ENCODE data around the gene FCRL3. TPM values are rescaled to one million over a fixed set of nuclear protein-coding genes. Genes with fewer than 3 reads are reported as not detected.

Gene FCRL3
- total and polyA plus RNA-seq, 10 of the 15 experiments (the other 5 are each of a cell fraction or from before 2014, with no cell fraction given), result 0.04 to 2.3 (median 0.07) TPM; not detected in 5

DNA sequence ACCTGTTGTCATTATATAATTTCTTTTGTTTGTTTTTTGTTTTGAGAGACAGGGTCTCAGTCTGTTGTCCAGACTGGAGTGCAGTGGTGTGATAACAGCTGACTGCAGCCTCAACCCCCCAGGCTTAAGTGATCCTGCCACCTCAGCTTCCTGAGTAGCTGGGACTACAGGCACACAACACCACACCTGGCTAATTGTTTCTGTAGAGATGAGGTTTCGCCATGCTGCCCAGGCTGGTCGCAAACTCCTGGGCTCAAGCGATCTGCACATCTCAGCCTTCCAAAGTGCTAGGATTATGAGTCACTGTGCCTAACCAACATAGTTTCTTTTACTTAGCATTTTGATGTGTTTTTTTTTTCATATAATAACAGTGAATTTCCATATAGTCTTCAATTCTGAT is 52.3 kb downstream of the FCRL3 start:
- SMC1A ChIA-PET (ENCODE audit: uncharacterized antibody, unreplicated experiment), result interaction anchor here (0.5 to 0.6 kb wide), 2 partner anchors 85 to 189 kb away, joined by 3 read pairs; no protein-coding TSS in a partner anchor

DNA sequence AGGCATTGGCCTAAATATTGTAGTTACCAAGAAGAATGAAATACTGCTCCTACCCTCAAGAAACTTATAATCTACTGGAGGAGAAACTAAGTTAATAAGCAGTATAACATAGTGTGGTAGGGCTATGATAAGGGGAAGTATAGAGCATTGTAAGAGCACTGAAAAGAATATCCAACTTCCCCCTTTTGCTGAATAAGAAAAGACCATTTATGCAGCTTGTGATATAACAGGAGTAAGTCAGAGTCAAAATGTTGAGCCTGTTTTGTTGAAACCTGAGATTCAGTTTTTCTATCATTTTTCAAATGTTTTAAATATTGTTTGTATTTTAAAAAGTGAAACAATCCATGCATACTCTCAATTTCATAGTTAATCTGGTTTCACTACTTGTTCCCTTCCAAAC is 54.4 kb downstream of the FCRL3 start:
- Histone ChIP-seq H2AFZ (ENCODE audit: control insufficient read depth, low read depth, low read length) (no peak overlapping the region), H3K4me2 (ENCODE audit: control insufficient read depth, insufficient read depth) (no peak overlapping the region), H3K36me3 (ENCODE audit: control insufficient read depth in 2 of 2, insufficient read depth in 2 of 2, low read length in 1 of 2) (no peaks in the 10 kb centered on the region), H3K9ac (ENCODE audit: control insufficient read depth, insufficient read depth, low read length) (no peak overlapping the region), H3K27ac (ENCODE audit: control insufficient read depth, insufficient read depth) (no peak overlapping the region), H3K27me3 (replicated peaks in 1 of 2; ENCODE audit: control insufficient read depth in 2 of 2, insufficient read depth in 2 of 2, low read length in 1 of 2) (peaks cover 3 to 13% of the 10 kb centered on the region in 2 experiments), H3K4me1 (ENCODE audit: control insufficient read depth, insufficient read depth, low read length) (no peaks in the 10 kb centered on the region), H3K9me3 (replicated peaks; ENCODE audit: control insufficient read depth, insufficient read depth, low read length) (no peaks in the 10 kb centered on the region), H3K4me3 (no peak overlapping the region), H4K20me1 (ENCODE audit: control insufficient read depth, insufficient read depth) (no peaks in the 10 kb centered on the region), H3K79me2 (ENCODE audit: control insufficient read depth, insufficient read depth, low read length) (no peaks in the 10 kb centered on the region)
- ChIA-PET RAD21 (ENCODE audit: unreplicated experiment) (no interaction called here), SMC1A (ENCODE audit: uncharacterized antibody, unreplicated experiment) (no interaction called here), POLR2A (no interaction called here), CTCF (interaction anchor here (0.6 kb wide), 1 partner anchor 76 kb away, joined by 3 read pairs; no protein-coding TSS in a partner anchor)
- DNase-seq (ENCODE audit: low read depth, low spot score) (no peak), FAIRE-seq (no peak), ATAC-seq (no peak)
- in situ Hi-C loops (cut with MboI) (no loop called here), intact Hi-C loops (cut with micrococcal nuclease; ENCODE audit: unreplicated experiment) (no loop called here)
- no TSS peak for BruUV-seq (replicated peaks)
- TF ChIP-seq, protein P1, sequence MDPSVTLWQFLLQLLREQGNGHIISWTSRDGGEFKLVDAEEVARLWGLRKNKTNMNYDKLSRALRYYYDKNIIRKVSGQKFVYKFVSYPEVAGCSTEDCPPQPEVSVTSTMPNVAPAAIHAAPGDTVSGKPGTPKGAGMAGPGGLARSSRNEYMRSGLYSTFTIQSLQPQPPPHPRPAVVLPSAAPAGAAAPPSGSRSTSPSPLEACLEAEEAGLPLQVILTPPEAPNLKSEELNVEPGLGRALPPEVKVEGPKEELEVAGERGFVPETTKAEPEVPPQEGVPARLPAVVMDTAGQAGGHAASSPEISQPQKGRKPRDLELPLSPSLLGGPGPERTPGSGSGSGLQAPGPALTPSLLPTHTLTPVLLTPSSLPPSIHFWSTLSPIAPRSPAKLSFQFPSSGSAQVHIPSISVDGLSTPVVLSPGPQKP (IDR thresholded peaks at IDR 0.05; ENCODE audit: low read depth, low read length), result no peak
- TF ChIP-seq POLR2A (IDR thresholded peaks at IDR 0.05; ENCODE audit: low read depth, low read length), result no peak
- no peak for TF ChIP-seq TCF3 (IDR thresholded peaks at IDR 0.05; ENCODE audit: borderline replicate concordance, insufficient read depth, low read depth, low read length)
- TF ChIP-seq ZNF384 (IDR thresholded peaks at IDR 0.05; ENCODE audit: borderline replicate concordance, low read depth, low read length), result no peak
- TF ChIP-seq SRF (IDR thresholded peaks at IDR 0.05; ENCODE audit: low read depth in 2 of 2, low read length in 2 of 2), result no peak
- TF ChIP-seq RAD51 (IDR thresholded peaks at IDR 0.05), result no peak
- TF ChIP-seq, protein P2, sequence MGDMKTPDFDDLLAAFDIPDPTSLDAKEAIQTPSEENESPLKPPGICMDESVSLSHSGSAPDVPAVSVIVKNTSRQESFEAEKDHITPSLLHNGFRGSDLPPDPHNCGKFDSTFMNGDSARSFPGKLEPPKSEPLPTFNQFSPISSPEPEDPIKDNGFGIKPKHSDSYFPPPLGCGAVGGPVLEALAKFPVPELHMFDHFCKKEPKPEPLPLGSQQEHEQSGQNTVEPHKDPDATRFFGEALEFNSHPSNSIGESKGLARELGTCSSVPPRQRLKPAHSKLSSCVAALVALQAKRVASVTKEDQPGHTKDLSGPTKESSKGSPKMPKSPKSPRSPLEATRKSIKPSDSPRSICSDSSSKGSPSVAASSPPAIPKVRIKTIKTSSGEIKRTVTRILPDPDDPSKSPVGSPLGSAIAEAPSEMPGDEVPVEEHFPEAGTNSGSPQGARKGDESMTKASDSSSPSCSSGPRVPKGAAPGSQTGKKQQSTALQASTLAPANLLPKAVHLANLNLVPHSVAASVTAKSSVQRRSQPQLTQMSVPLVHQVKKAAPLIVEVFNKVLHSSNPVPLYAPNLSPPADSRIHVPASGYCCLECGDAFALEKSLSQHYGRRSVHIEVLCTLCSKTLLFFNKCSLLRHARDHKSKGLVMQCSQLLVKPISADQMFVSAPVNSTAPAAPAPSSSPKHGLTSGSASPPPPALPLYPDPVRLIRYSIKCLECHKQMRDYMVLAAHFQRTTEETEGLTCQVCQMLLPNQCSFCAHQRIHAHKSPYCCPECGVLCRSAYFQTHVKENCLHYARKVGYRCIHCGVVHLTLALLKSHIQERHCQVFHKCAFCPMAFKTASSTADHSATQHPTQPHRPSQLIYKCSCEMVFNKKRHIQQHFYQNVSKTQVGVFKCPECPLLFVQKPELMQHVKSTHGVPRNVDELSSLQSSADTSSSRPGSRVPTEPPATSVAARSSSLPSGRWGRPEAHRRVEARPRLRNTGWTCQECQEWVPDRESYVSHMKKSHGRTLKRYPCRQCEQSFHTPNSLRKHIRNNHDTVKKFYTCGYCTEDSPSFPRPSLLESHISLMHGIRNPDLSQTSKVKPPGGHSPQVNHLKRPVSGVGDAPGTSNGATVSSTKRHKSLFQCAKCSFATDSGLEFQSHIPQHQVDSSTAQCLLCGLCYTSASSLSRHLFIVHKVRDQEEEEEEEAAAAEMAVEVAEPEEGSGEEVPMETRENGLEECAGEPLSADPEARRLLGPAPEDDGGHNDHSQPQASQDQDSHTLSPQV (IDR thresholded peaks at IDR 0.05), result no peak
- TF ChIP-seq POLR2AphosphoS2 (IDR thresholded peaks at IDR 0.05; ENCODE audit: low read depth, low read length), result no peak

More for the DNA sequence above, 52.3 kb downstream of the FCRL3 start:
- Histone ChIP-seq H3K9ac (ENCODE audit: control insufficient read depth, insufficient read depth, low read length) (no peak overlapping the region), H2AFZ (ENCODE audit: control insufficient read depth, low read depth, low read length) (no peak overlapping the region), H3K79me2 (ENCODE audit: control insufficient read depth, insufficient read depth, low read length) (no peaks in the 10 kb centered on the region), H3K9me3 (replicated peaks; ENCODE audit: control insufficient read depth, insufficient read depth, low read length) (no peaks in the 10 kb centered on the region), H3K36me3 (ENCODE audit: control insufficient read depth in 2 of 2, insufficient read depth in 2 of 2, low read length in 1 of 2) (no peaks in the 10 kb centered on the region), H3K27me3 (replicated peaks in 1 of 2; ENCODE audit: control insufficient read depth in 2 of 2, insufficient read depth in 2 of 2, low read length in 1 of 2) (peaks cover 2 to 19% of the 10 kb centered on the region in 2 experiments), H3K4me1 (ENCODE audit: control insufficient read depth, insufficient read depth, low read length) (peaks cover 7% of the 10 kb centered on the region; the same call in 1 of the 2 replicates), H4K20me1 (ENCODE audit: control insufficient read depth, insufficient read depth) (no peaks in the 10 kb centered on the region), H3K27ac (ENCODE audit: control insufficient read depth, insufficient read depth) (no peak overlapping the region), H3K4me3 (no peak overlapping the region), H3K4me2 (ENCODE audit: control insufficient read depth, insufficient read depth) (no peak overlapping the region)
- intact Hi-C loops (cut with micrococcal nuclease; ENCODE audit: unreplicated experiment), result no loop called here
- ATAC-seq (no peak), FAIRE-seq (no peak), DNase-seq (ENCODE audit: low read depth, low spot score) (no peak)
- RAD21 ChIA-PET (ENCODE audit: unreplicated experiment), result no interaction called here
- POLR2A ChIA-PET, result no interaction called here
- in situ Hi-C loops (cut with MboI), result no loop called here
- no peak for TF ChIP-seq RAD51 (IDR thresholded peaks at IDR 0.05)
- TF ChIP-seq HCFC1 (IDR thresholded peaks at IDR 0.05; ENCODE audit: low read length), result no peak
- TF ChIP-seq PAX8 (IDR thresholded peaks at IDR 0.05), result no peak
- TF ChIP-seq SMARCA5 (IDR thresholded peaks at IDR 0.05), result no peak
- TF ChIP-seq, protein P3, sequence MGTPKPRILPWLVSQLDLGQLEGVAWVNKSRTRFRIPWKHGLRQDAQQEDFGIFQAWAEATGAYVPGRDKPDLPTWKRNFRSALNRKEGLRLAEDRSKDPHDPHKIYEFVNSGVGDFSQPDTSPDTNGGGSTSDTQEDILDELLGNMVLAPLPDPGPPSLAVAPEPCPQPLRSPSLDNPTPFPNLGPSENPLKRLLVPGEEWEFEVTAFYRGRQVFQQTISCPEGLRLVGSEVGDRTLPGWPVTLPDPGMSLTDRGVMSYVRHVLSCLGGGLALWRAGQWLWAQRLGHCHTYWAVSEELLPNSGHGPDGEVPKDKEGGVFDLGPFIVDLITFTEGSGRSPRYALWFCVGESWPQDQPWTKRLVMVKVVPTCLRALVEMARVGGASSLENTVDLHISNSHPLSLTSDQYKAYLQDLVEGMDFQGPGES (IDR thresholded peaks at IDR 0.05), result no peak
- TF ChIP-seq TBL1XR1 (IDR thresholded peaks at IDR 0.05; ENCODE audit: low read depth, low read length), result no peak
- TF ChIP-seq BRCA1 (IDR thresholded peaks at IDR 0.05; ENCODE audit: low read depth, low read length), result no peak
- no peak for TF ChIP-seq BCL11A (IDR thresholded peaks at IDR 0.05; ENCODE audit: low read depth, low read length)
- BruUV-seq (replicated peaks), result no TSS peak
- CTCF ChIA-PET, result interaction anchor here (1.8 kb wide), 1 partner anchor 23 kb away, joined by 4 read pairs; no protein-coding TSS in a partner anchor
- WGBS (ENCODE audit: insufficient coverage, insufficient replicate concordance, low lambda C conversion rate, missing lambda C conversion rate), result 63% methylated on average over 3 of the region's 3 CpGs
